GM18873 (cell line): ENCODE measurements around the gene BST2.

Experiments
- ATAC-seq: cut with Tn5 transposase; IDR thresholded peaks from one replicate; pipeline ENCODE4 v1.9.1; 2021; ENCODE audit warnings: mild to moderate bottlenecking, moderate library complexity, moderate number of reproducible peaks; ENCODE audit not compliant: unreplicated experiment, low FRiP score

The BST2 gene

GRCh38 chr19:17405250-17406045, at the start of gene BST2:
BST2 (minus strand) TSS chr19:17405630; CDS start chr19:17405575, 55 bp downstream.
- ATAC-seq = peak; percentile 73

- ATAC-seq = no peak
These were observed 49.2 kb upstream of the BST2 start for GRCh38 chr19:17454576-17455071.

- ATAC-seq = no peak
These were observed 46.4 kb upstream of the BST2 start for GRCh38 chr19:17451820-17452219.

DNA sequence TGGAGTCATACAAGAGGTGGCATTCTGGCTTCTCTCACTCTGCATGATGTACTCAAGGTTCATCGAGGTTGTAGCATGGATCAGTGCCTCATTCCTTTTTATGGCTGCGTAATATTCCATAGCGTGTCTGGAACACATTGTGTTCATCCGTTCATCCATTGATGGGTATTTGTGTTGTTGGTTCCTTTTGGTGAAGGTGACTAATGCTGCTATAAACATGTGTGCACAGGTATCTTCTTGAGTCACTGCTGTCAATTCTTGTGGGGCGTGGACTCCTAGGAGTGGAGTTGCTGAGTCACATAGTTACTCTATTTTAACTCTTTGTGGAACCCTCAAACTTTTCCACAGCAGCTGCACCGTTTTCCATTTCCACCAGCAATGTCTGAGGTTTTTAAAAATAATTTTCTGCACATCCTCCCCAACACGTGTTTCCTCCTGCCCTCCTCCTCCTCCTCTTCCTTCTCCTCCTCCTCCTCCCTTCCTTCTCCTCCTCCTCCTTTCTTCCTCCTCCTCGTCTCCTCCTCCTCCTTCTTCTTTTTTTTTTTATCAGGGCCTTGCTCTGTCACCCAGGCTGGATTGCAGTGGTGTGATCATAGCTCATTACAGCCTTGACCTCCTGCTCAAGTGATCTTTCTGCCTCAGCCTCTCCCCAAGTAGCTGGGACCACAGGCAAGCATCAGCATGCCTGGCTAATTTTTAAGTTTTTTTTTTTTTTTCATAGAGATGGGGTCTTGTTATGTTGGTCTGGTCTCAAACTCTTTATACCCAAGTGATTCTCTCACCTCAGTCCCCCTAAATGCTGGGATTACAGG, 45.0 kb upstream of the BST2 start:
- no peak for ATAC-seq

- ATAC-seq = no peak
These were observed 42.9 kb upstream of the BST2 start, which contains the start of gene TMEM221 for GRCh38 chr19:17448131-17448967. TMEM221 (minus strand) TSS chr19:17448668; CDS start chr19:17448462, 206 bp downstream.

DNA sequence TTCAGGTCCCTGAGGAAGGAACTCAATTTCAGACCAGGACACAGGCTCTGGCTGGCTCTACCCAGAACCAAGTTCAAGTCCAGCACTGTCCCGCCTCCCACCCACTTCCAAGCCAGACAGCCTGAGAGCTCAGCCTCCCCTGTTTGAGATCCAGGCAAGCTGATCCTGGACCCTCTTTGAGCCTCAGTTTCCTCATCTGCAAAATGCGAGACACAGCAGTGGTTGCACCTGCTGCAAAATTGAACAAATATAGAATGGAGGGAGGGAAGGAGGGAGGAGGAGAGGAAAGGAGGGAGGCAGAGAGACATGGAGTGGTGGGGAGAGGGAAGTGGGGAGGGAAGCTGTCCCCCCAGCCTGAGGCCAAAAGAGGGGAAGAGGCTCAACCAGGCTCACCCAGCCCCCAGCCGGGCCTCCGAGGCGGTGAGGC, 42.3 kb upstream of the BST2 start:
- ATAC-seq = no peak

DNA sequence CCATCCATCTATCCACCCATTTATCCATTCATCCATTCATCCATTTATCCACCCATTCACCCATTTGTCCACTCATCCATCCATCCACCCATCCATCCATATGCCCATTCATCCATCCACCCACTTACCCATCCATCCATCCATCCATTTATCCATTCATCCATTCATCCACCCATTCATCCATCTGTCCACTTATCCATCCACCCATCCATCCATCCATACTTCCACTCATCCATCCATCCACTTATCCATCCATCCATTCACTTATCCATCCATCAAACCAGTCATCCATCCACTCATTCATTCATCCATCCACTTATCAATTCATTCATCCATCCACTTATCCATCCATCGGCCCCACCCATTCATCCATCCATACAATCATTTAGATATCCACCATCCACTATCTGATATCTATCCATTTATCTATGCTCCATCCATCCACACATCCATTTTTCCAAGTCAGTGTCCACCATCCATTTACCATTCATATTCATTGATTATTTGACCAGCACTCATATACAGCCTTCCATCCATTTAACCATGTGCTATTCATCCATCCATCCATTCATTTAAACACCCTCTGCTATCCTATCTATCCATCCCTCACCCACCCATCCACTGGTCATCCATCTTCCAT, 40.2 kb upstream of the BST2 start:
- no peak for ATAC-seq

DNA sequence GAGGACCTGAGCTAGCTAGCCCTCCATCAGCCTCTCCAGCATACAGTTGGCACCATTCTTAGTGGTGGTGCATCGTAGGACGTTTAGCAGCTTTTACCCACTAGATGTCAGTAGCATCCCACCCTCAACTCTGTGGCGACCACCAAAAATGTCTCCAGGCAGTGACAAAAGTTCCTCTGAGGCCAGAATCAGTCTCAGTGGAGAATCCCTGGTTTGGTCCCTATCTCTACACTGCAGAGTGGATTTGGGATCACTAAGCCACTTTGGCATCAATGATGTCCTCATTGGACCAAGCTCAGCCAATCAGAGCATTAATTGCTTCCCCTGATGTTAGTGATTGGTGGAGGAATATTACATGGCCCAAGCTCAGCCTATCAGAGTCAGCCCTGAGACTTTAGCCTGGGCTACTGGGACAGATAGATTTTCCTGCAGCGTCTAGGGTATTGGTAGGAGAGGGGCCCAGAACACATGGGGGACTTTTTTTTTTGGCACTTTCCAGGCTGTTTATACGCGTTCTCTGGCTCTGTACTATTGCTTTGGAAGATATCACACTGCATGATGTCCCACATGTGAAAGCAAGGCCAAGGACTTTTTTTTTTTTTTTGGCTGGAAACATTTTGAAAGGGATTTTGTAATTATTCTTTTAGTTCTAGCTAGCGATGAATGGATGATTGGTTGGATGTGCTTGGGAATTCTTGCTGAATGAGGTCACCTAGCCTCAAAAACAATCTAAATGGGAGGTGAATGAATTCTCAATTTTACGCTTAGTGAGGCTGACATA, 36.0 kb upstream of the BST2 start:
- no peak for ATAC-seq

DNA sequence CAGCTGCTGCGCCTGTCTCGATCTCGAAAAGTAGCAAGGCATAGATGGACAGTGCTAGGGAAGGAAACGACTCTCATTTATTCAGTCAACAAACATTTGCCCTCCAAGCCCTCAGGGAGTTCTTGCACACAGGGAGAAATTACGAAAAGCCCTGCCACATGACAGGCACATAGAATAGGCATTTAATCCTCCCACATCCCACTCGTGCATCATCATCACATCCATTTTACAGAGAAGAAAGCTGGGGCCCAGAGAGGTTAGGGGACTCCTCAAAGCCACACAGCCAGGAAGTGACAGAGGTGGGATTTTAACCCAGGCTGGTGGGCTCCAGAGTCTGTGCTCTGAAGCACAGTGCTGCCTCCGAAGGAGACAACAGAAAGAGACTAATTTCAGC, 31.4 kb upstream of the BST2 start:
- no peak for ATAC-seq

GRCh38 chr19:17436094-17436873, 30.9 kb upstream of the BST2 start:
- no peak for ATAC-seq

DNA sequence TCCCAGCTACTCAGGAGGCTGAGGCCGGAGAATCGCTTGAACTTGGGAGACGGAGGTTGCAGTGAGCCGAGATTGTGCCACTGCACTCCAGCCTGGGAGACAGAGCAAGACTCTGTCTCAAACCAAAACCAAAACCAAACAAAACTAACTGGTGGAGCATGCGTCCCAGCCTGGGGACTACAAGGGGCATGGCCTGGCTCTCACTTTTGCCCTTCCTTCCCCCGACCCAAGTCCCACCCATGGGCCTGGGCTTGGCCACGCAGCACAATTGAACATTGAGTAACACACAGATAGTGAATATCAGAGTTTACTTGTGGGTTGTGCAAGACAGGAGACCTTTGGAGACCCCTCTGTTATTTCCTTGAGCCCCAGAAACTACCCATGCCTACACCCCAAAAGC, 29.8 kb upstream of the BST2 start:
- ATAC-seq = no peak

DNA sequence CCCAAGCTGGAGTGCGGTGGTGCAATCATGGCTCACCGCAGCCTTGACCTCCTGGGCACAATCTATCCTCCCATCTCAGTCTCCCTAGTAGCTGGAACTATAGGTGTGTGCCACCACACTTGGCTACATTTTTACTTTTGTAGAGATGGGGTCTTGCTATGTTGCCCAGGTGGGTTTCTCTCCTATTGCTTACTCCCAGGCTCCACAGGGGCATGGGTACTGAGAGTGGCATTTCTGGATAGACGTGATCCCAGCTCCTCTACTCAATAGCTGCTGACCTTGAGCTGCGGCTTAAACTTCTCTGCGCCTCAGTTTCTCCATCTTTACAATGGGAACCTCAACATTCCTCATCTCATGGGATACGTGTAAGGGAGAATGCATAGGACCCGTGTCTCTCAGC, 26.0 kb upstream of the BST2 start:
- no peak for ATAC-seq

DNA sequence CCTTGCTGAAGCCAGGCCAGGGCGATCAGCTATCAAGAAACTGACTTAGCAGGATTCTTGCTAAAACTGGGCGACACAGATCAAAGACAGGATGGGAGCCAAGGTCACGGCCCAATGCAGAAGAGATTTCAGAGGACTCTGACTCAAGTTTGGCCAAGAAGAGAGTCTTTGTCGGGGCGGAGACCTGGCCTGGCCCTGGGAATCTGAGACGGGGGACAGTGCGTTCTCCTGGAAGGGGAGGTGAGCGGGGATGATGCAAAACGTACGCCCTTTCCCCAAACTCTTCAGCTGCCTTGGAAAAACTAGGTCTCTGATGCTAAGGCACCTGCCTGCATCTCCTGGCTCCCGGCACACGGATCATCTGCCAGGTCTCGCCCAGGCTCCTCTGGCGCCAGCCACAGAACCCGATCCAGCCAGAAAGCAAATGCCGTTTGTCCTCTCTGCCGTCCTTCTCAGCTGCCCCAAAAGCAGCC, 24.2 kb upstream of the BST2 start:
- ATAC-seq = no peak

DNA sequence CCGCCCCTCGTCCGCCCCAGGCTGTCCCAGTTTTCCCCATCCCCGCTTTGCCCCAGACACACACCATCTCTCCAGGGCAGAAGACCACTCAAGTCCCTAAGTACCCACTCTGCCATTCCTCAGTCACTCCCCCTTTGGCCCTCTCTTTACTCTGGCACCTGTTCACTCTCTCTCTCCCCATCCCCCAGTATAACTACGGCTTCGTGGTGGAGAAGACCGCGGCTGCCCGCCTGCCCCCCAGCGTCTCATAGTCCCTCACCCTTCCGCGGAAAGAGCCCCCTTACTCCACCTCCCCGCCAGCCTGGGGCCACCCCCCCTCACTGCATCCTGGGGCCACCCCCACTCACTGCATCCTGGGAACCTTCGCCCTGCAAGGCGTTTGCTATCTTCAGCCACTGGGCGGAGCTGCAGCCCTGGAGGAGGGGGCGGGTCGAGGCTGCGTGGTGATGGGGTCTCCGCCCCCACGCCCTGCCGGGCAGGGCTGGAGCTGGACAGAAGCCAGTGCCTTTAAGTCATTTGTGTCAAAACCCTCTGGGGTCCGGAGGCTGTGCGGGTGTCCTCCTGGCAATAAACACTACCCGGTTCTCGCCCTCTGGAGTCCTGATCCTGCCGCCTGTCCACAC, 19.4 kb upstream of the BST2 start:
- ATAC-seq = no peak

DNA sequence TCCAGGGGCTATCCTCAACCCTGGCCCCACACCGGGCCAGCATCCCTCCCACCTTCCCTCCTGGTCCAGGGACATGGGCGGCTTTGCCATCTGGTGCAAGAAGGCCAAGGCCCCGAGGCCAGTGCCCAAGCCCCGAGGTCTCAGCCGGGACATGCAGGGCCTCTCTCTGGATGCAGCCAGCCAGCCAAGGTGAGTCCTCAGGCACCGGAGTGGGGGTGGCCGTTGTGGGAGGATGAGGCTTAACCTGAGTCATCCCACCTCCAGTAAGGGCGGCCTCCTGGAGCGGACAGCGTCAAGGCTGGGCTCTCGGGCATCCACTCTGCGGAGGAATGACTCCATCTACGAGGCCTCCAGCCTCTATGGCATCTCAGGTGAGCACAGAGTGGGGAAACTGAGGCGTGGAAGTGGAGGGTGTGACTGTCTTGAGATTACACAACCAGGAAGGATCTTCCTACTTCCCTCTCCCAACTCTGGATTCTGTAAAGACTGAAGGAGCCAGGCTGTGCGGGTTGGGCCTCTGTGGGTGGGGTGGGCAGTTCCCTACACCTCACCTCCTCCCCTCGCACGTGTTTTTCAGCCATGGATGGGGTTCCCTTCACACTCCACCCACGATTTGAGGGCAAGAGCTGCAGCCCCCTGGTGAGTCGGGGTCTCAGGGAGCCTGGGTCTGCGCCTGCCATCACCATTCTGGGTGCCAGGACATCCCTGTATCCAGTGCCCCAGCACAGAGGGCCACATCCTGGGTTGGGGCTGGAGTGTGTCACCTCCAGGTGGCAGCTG, 18.2 kb upstream of the BST2 start:
- no peak for ATAC-seq

DNA sequence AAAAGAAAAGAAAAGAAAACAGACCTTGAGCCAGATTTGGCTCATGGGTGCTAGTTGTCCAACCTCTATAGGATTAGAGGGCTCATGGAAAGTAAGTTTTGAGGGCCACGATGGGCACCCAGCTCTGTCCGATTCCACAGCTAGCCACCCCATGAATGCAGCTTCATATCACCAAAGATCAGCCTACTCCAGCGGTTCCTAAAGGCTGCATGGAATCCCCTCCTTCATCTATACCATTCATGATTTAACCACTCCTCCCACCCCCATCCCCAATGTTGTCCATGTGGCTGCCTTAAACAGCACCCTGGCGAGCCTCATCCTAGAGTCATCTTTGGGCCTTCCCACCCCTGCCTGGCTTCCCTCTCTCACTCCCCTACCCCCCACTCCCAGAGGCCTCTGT, 16.5 kb upstream of the BST2 start:
- no peak for ATAC-seq

- ATAC-seq = no peak
These were observed 15.1 kb upstream of the BST2 start for GRCh38 chr19:17420475-17420924.
